Chondrocyte (in vitro differentiated cells): ENCODE measurements around the gene SAMD11. TPM values are rescaled to one million over a fixed set of nuclear protein-coding genes. Genes with fewer than 3 reads are reported as not detected.

Experiments used
- DNase-seq: peaks from one replicate; pipeline ENCODE4 v3.0.0; 2021; ENCODE audit warnings: mixed read lengths, low spot score
- H3K27ac Mint-ChIP-seq: one replicate; pipeline ENCODE4 v1.8.0; 2021; ENCODE audit warnings: mild to moderate bottlenecking, moderate library complexity, mixed read lengths; ENCODE audit not compliant: unreplicated experiment
- H3K27me3 Mint-ChIP-seq: 2 replicates; pipeline ENCODE4 v1.8.0; 2021; ENCODE audit warnings: low read depth, mixed read lengths
- H3K36me3 Mint-ChIP-seq: 2 replicates; pipeline ENCODE4 v1.8.0; 2021; ENCODE audit warnings: low read depth, mixed read lengths
- H3K4me1 Mint-ChIP-seq: 2 replicates; pipeline ENCODE4 v1.8.0; 2021; ENCODE audit warnings: low read depth, mild to moderate bottlenecking, mixed read lengths
- H3K4me3 Mint-ChIP-seq: one replicate; pipeline ENCODE4 v1.8.0; 2021; ENCODE audit warnings: mild to moderate bottlenecking, moderate library complexity, mixed read lengths; ENCODE audit not compliant: unreplicated experiment
- H3K9me3 Mint-ChIP-seq: 2 replicates; pipeline ENCODE4 v1.8.0; 2021; ENCODE audit warnings: low read depth, mixed read lengths
- CTCF ChIP-seq: fragments of 200-600 bp; sonication (generic); IDR thresholded peaks from 2 replicates; pipeline ENCODE4 v1.5.0; 2021; ENCODE audit warnings: antibody characterized with exemption, mild to moderate bottlenecking, moderate library complexity
- total RNA-seq: library from RNA; stranded (reverse); gene quantifications from 3 replicates; pipeline ENCODE4 v1.2.1, GENCODE V29; 2021

Gene SAMD11
- total RNA-seq, 1 donor from 2014 or later = 3.4 TPM

GRCh38 chr1:992362-992761, 68.6 kb downstream of the SAMD11 start:
- Mint-ChIP-seq H3K4me1 (peaks cover 9% of the 10 kb centered on the region), H3K9me3 (peaks cover 17% of the 10 kb centered on the region), H3K4me3 (no peak overlapping the region), H3K27ac (no peak overlapping the region), H3K27me3 (no peaks in the 10 kb centered on the region), H3K36me3 (peaks cover 15% of the 10 kb centered on the region)
- DNase-seq = no peak
- TF ChIP-seq CTCF = no peak

- no peak overlapping the region for H3K4me3 Mint-ChIP-seq
- no peak overlapping the region for H3K27ac Mint-ChIP-seq
- no peaks in the 10 kb centered on the region for H3K27me3 Mint-ChIP-seq
- H3K36me3 Mint-ChIP-seq = peaks cover 13% of the 10 kb centered on the region
- peaks cover 9% of the 10 kb centered on the region for H3K4me1 Mint-ChIP-seq
- no peak for TF ChIP-seq CTCF
- DNase-seq = no peak
- peaks cover 14% of the 10 kb centered on the region for H3K9me3 Mint-ChIP-seq
Observed at GRCh38 chr1:993379-993995, 69.8 kb downstream of the SAMD11 start.

Other genes with a start within 250 kb of the SAMD11 start
- not detected in 3 replicates for gene OR4F16, start 237.3 kb upstream of the SAMD11 start, total RNA-seq
- gene NOC2L, start 35.3 kb downstream of the SAMD11 start, total RNA-seq = 50.6 to 63.8 TPM (median 52.0 TPM) in 3 replicates
- gene KLHL17, start 36.7 kb downstream of the SAMD11 start, total RNA-seq = 17.4 to 24.3 TPM (median 19.1 TPM) in 3 replicates
- 0.17 to 0.73 TPM (median 0.38 TPM) in 3 replicates for gene PLEKHN1, start 42.6 kb downstream of the SAMD11 start, total RNA-seq
- 0.12 to 0.37 TPM (median 0.31 TPM) in 3 replicates for gene PERM1, start 58.2 kb downstream of the SAMD11 start, total RNA-seq
- gene HES4, start 76.2 kb downstream of the SAMD11 start, total RNA-seq = 56.6 to 137 TPM (median 136 TPM) in 3 replicates
- gene ISG15, start 89.6 kb downstream of the SAMD11 start, total RNA-seq = 28.5 to 42.8 TPM (median 42.2 TPM) in 3 replicates
- 138 to 221 TPM (median 219 TPM) in 3 replicates for gene AGRN, start 96.2 kb downstream of the SAMD11 start, total RNA-seq
- not detected in 3 replicates for gene RNF223, start 150.4 kb downstream of the SAMD11 start, total RNA-seq
- gene C1orf159, start 192.2 kb downstream of the SAMD11 start, total RNA-seq = 9.2 to 15.1 TPM (median 9.2 TPM) in 3 replicates
- not detected in 3 replicates for gene TTLL10, start 250.0 kb downstream of the SAMD11 start, total RNA-seq